NCI-H146 treated with DMSO at 0.1 percent for 48 hours (cell line): ENCODE results near the gene FAM3D.

Experiments used
- DNase-seq: peaks from one replicate; lab custom pipeline; 2025; ENCODE audit not compliant: unreplicated experiment; lab: John Stamatoyannopoulos, UW

Gene FAM3D

GRCh38 chr3:58597770-58598310 lies 68.7 kb downstream of the FAM3D start:
- DNase-seq: no peak

DNA sequence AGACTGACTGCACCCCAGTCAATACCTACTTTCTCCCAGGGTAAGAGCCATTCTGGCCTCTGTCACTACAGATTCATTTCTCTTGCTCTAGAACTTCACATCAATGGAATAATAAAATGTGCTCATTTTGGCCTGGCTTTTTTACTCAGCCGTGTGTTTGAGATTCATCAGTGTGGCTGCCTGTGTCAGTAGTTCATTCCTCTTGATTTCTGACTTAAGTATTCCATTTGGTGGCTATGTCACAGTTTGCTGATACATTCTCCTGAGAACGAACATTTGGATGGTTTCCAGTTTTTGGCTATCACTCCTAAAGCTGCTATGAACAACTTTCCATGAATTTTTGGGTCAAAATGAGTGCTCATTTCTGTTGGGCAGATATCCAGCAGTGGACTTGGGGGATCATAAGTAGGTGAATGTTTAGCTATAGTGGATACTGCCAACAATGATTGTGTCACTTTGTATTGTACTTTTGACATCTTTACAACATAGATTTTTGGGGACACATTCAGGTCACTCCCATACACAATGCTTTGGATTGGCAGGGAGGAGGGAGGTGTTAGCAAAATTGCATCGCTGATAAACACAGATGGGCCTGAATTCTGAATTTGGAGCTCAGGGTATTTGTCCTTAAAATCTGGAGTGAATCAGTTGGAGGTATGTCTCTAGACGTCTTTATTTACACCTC lies 69.6 kb downstream of the FAM3D start:
- no peak for DNase-seq

DNA sequence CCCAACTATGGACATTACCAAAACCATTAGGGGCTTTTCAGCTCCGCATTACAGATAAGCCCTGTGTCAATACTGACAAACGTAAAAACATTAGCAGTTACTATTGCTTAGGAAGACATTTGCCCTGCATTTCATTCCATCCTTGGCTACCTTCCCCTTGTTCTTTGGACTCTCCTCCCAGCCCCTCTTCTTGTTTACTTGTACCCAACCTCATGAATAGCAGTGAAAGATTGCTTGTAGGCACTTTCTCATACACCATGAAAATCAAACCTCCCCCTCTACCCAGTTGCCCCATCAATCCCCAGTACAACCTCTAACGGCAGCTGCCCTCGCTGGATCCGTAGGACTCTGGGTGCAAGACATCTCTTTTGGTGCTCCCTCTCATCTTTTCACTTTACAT lies 72.5 kb downstream of the FAM3D start:
- DNase-seq: no peak

DNA sequence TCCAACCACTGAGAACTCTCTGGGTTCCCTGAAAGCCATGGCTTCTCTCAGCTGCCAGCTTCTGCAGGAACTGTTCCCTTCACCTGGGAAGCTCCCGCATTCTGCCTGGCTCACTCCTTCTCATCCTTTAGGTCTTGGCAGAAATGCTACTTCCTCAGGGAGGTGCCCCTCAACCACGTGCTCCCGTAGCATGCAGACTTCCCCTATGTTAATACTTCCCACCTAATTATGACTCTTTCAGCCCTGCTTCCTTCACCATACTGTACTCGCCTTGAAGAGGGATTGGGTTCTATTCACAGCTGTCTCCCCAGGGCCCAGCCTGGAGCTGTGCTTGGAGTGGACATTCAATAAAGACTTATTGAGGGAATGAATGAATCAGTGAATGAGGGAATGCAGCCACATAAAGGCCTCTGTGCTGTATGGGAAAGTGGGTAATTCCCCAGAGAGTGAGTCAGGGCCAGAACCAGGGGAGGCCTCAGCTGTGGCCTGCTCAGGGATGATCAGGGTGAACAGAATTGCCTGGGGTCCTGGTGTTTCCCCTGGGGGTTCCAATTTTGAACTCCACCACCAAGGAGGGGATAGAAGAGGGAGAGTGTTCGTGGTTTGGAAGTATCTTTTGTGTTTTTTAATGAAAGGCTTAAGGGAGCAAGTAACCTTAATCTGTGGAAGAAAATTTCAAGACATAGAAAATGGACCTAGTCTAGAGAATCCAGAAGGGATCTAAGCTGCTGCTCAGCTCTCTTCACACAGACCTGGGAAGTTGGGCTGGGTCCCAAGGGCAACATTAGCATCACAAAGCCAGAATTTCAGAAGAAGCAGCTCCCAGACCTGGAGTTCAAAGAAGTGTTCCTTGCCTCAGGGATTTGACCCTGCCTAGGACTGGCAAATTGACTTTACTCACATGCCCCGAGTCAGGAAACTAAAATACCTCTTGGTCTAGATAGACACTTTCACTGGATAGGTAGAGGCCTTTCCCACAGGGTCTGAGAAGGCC lies 74.8 kb downstream of the FAM3D start:
- DNase-seq: no peak

GRCh38 chr3:58588030-58588614 lies 78.5 kb downstream of the FAM3D start:
- DNase-seq: no peak

- no peak for DNase-seq
These were observed 79.8 kb downstream of the FAM3D start for GRCh38 chr3:58586776-58587192.

GRCh38 chr3:58585994-58586393 lies 80.6 kb downstream of the FAM3D start:
- DNase-seq: no peak

GRCh38 chr3:58585005-58585786 lies 81.4 kb downstream of the FAM3D start:
- DNase-seq: peak; percentile 39

DNA sequence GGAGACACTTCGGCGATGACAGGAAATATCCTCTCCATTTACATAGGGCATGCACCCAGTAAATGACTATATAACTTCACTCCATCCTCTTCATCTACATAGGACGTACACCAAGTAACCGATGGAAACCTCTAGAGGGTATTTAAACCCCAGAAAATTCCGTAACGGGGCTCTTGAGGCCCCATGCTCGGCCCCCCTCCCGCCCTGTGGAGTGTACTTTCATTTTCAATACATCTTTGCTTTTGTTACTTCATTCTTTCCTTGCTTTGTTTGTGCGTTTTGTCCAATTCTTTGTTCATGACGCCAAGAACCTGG lies 81.9 kb downstream of the FAM3D start:
- no peak for DNase-seq
